Measurements from ENCODE around the gene TOB1.

The TOB1 gene

GRCh38 chr17:50848039-50848438 lies 18.1 kb downstream of the TOB1 start:
- no peak for TF ChIP-seq CTCF (IDR thresholded peaks at IDR 0.05; ENCODE audit: insufficient read depth, low read length, missing control alignments)
- POLR2A ChIA-PET = no interaction called here
- no peak overlapping the region for H3K4me3 ChIP-seq (ENCODE audit: low read depth, low read length)
- CTCF ChIA-PET = interaction anchor here (0.6 to 21.7 kb wide), 8 partner anchors 9 to 298 kb away, joined by 3 to 758 read pairs (median 16); partner anchors contain the start of gene TOB1
- no peak for DNase-seq (ENCODE audit: low read depth, low spot score)

GRCh38 chr17:50847566-50847965 lies 18.6 kb downstream of the TOB1 start:
- ChIA-PET POLR2A (no interaction called here), CTCF (interaction anchor here (0.6 to 21.7 kb wide), 8 partner anchors 8 to 303 kb away, joined by 3 to 758 read pairs (median 16); partner anchors contain the start of gene TOB1)

GRCh38 chr17:50845240-50846147 lies 20.7 kb downstream of the TOB1 start:
- DNase-seq (ENCODE audit: low read depth, low spot score) = no peak
- ChIA-PET POLR2A (interaction anchor here (0.7 to 1.6 kb wide), 2 partner anchors 20 to 141 kb away, joined by 3 to 9 read pairs; partner anchors contain the start of gene TOB1), CTCF (interaction anchor here (0.8 to 17.2 kb wide), 17 partner anchors 7 to 304 kb away, joined by 3 to 516 read pairs (median 6); partner anchors contain the start of genes SPATA20 and WFIKKN2)
- no peak for TF ChIP-seq CTCF (IDR thresholded peaks at IDR 0.05; ENCODE audit: insufficient read depth, low read length, missing control alignments)
- no peak overlapping the region for H3K4me3 ChIP-seq (ENCODE audit: low read depth, low read length)

More at GRCh38 chr17:50847566-50847965, 18.6 kb downstream of the TOB1 start:
- no peak for TF ChIP-seq CTCF (IDR thresholded peaks at IDR 0.05; ENCODE audit: insufficient read depth, low read length, missing control alignments)
- DNase-seq (ENCODE audit: low read depth, low spot score) = no peak
- no peak overlapping the region for H3K4me3 ChIP-seq (ENCODE audit: low read depth, low read length)

- DNase-seq (ENCODE audit: low read depth, low spot score) = no peak
- ChIA-PET CTCF (interaction anchor here (0.9 to 17.2 kb wide), 17 partner anchors 8 to 303 kb away, joined by 3 to 516 read pairs (median 6); partner anchors contain the start of genes SPATA20 and WFIKKN2), POLR2A (interaction anchor here (0.6 to 1.6 kb wide), 3 partner anchors 22 to 139 kb away, joined by 3 to 9 read pairs (median 3); partner anchors contain the start of gene TOB1)
- no peak overlapping the region for H3K4me3 ChIP-seq (ENCODE audit: low read depth, low read length)
- no peak for TF ChIP-seq CTCF (IDR thresholded peaks at IDR 0.05; ENCODE audit: insufficient read depth, low read length, missing control alignments)
Observed at GRCh38 chr17:50844117-50844700, 21.9 kb downstream of the TOB1 start.

- no peak for TF ChIP-seq CTCF (IDR thresholded peaks at IDR 0.05; ENCODE audit: insufficient read depth, low read length, missing control alignments)
- POLR2A ChIA-PET = interaction anchor here (0.6 kb wide), 1 partner anchor 106 kb away, joined by 3 read pairs; no protein-coding TSS in a partner anchor
- DNase-seq (ENCODE audit: low read depth, low spot score) = no peak
- no peak overlapping the region for H3K4me3 ChIP-seq (ENCODE audit: low read depth, low read length)
- CTCF ChIA-PET = interaction anchor here (0.9 to 17.2 kb wide), 16 partner anchors 9 to 361 kb away, joined by 3 to 516 read pairs (median 12); partner anchors contain the start of genes SPATA20 and WFIKKN2
Observed at GRCh38 chr17:50843150-50843905, 22.8 kb downstream of the TOB1 start.

All from AG04449 (cell line).